GM15510 (cell line): ENCODE results near the gene SLC29A2.

Experiments used
- POLR2A ChIP-seq: IDR thresholded peaks from 3 replicates; pipeline ENCODE4 v1.6.1; 2011; ENCODE audit warnings: borderline replicate concordance; ENCODE audit not compliant: insufficient read length; ENCODE audit errors: extremely low read depth

The SLC29A2 gene

DNA sequence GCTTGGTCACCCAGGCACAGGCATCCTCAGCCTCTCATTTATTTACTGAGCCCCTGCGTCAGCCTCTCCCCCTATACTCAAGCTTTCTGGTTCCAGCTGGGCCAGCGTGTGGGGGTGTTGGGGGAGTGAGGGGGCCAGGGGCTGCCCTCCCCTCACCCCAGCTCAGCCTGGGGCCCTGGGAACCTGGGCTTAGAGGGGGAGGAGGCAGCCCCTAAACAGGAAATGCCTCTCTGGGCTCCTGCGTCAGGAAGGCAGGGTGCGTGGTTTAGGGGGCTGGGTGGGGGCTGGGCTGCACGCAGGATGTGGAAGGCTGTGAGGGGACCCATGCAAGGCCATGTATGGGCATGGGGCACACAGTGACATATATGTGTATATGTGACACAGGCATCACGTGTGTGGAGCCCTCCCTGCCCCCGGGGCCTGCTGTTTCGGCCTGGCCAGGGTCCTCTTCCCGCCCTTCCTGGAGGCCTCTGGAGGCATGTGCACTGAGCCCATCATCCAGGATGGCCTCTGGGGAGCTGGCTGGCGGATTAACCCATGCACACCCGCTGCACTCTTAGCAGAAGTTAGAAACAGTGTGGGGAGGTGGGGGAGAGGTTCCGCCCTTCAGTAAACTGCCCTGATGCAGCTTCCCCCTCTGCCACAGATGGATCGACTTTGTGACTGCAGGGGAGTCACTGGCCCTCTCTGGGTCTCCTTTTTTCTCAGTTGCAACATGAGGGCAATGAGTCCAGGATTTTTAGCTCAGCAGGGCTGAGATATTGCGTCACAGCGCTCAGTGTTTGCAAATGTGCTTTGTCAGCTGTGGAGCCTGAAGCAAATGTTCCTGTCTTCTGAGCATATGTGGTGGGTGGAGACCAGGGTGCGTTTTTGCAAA, 53.6 kb downstream of the SLC29A2 start:
- no peak for TF ChIP-seq POLR2A

DNA sequence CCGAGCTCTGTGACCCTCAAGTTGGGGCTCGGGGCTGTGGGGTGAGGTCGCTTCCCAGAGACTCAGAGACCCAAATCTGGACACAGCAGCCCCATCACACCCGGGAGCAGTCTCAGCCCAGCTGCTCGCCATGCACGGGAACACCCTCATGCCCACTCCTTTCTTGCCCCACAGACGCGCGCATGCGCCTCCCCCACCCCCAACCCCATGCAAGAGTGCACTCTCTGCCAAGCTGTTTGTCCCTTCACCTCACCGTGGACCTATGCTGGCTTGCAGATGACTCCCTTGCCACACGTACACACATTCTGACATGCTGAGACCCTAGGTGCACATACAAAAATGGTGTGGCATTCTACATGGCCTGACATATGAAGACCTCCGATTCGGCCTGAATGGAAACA, 54.2 kb downstream of the SLC29A2 start:
- no peak for TF ChIP-seq POLR2A

DNA sequence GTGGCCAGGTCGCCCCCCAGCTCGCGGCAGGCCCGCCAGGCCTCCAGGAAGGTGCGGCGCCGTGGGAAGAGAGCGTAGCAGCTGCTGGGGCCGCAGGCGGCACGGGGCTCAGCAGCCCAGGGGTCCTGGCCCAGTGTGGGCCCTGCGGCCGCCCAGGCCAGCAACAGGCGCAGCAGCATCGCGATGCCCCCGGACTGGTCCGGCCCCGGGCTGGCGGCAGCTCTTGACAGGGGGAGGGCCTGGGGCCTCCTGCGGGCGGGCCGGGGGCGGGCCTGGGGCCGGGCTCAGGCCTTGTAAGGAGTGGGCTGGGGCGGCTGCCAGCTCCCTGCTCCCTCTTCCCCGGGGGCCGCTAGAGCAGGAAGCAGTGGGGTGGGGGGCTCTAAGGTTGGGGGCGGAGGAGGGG, 54.7 kb downstream of the SLC29A2 start, which contains the start of gene CD248:
CD248 (minus strand) TSS at position 196 of the 403 bp plus-strand sequence; CDS start at position 179, 17 bp downstream.
- TF ChIP-seq POLR2A = no peak

DNA sequence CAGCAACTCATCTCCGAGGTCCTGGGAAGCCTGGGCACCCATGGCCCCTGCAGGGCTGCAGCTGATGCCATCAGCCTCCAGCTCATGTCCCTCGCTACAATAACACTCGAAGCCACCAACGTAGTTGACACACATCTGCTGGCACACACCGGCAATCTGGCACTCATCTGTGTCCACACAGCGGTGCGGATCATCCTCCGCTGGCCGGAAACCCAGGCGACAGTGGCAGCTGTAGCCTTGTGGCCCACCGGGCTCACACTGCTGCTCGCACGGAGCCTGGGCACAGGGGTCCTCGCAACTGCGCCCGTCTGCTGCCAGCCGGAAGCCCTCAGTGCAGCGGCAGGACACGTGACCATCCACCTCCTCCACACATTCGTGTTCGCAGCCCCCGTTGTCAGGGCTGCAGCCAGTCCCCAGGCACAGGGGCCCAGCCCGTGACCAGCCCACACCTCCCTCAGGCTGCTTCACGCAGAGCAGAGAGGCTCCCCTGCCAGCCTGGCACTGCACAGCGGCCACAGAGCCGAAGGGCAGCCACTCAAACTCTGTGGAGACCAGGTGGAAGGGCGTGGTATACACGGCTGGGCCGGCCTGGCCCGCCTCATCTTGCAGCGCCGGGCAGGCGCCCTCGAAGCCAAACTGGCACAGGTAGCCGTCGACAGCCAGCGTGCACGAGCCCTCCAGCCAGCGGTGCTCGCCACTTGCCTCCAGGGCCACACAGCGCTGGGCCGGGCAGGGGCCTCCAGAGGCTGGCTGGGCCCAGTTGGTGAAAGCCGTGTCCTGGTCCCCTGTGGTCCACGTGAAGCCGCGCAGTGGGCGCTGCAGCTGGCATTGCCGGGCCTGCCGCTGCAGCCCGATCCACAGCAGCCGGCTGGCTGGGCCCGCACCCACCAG, 55.4 kb downstream of the SLC29A2 start:
- TF ChIP-seq POLR2A = no peak

DNA sequence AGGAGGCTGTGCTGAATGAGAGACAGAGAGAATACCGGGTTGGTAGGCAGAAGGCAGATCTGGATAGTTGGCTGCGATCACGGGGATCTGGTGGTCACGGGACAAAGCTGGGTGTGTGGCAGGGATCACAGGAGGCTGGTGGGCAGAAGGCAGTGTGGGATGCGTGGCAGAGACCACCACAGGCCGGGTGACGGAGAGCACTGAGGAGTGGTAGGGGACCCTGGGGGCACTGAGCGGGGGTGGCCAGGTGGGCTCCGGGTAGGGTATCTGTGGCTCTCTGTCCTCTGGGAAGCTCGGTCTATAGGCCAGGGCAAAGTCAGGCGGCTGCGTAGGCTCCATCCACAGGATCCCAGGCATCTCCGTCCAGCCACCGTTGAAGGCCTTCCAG, 56.1 kb downstream of the SLC29A2 start:
- no peak for TF ChIP-seq POLR2A

DNA sequence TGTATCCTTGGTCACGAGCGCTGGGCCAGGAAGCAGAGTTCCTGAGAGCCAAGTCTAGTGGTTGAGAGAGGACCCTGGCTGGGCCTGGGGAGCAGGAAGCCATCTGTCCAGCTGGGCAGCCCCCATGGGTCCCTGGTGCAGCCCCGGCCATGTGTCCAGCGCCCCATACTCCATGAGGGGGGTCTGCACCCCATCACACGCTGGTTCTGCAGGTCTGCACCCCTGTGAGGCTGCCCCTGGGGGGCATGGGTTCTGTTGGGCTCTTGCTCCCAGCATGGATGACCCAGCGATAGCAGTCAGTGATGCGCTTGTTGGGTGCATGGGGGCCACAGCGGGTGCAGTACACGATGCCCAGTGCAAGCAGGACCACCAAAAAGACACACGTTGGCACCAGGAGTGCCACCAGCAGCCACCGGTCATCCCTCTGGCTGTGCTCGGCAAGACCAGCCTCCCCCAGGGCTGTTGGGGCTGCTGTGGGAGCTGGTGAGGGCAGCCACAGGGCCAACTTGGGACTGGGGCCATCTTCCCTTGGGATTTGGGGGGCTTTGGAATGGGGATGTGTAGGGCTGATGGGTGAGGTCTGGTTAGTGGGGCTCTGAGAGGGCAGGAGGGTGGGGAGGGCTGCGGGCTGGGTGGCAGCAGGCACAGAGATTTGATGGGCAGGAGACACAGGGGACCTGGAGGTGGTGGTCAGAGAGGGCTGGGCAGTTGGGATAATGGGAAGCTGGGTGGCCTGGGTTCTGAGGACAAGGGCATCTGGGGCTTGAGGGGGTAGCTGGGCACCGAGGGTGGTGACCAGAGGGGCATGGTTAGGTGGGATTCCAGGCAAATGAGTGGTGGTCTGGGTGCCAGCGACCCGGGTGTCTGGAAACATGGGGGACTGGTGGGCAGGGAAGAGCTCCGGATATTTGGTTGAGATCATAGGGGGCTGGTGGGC, 56.7 kb downstream of the SLC29A2 start:
- no peak for TF ChIP-seq POLR2A

DNA sequence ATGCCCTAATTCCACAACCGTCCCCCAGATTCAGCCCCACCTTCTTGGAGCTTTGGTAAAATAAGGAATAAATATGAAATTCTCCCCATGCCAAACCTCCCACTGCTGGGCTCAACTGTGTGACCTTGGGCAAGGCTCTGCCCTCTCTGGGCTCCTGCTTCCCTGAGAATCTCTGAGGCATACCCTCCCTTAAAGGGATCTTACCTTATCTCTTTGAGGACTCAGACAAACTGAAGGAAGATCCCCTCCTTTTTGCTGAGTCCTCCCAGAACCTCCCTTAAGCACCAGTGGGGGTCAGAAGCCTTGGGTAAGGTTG, 57.4 kb downstream of the SLC29A2 start:
- no peak for TF ChIP-seq POLR2A

DNA sequence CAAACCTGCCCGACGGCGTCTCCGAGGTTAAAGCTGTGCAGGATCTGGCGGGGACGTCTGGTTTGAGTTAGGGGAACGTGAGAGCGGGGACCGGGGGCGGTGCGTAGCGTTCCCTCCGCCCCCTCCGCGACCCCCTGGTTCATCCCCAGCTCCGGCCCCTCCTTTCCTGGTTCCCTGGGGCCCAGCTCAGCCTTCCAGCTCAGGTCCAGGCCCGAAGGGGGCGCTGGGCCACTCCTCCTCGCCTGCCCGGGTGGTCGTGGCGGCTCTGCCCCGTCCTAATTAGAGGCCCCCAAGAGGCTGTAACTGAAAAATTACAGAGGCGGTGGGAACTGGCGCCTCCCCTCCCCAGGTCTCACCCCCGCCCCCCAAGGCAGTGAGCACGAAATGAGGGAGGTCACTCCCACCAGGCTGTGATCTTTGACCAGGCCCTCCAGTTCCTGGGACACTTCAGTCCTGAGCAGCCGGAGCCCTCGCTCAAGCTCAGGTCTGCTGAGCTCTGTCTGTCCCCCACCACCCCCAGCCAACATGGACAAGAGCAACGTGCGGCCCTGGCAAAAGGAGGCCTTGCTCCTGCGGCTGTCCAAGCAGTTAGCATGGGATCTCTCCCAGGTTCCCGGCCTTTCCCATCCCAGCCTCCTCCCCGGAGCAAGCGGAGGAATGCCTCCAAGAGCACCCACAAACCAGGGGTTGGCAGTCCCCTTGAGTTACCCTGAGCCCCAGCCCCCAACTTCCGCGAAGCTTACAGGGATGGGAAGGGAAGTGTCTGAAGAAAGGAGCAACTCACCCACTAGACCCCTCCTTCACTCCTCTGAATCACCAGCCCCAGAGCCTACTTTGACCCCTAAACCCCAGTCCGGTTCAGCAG, 58.0 kb downstream of the SLC29A2 start:
- TF ChIP-seq POLR2A = no peak

DNA sequence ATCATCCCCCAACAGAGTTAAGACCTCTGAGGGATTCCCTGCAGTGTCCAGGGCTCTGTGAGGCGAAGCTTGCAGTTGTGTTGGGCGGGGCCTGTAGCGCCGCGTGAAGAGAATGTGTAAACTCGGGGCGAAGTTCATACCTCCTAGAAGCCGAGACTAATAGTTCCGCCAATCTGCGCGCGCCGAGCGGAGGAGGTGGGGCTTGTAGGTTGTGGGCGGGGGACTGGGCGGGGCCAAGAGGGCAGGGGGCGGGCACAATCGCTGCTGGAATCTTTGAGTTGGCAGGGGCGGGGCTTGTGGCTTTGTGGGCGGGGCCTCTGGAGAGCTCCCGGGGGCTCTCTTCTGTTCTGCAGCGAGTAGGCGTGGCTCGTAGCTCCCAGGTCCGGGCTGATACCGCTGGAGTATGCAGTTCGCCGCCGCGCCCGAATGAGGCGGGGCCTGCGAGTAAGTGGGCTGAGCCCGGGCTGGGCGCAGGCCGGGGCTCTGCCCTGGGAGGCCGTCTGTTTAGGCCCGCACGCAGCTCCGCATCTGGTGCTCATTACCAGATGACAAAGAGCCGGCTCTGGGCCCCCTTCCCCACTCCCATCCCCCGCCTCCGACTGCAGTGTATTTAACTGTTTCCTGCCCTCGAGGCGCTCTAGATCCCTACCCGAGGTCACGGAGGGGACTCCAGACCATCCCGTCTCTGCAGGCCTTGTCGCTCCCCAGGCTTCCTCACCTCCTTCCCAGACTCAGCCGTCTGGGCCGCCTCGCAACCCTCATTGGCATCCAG, 58.8 kb downstream of the SLC29A2 start:
- no peak for TF ChIP-seq POLR2A
